H1 (cell line): ENCODE measurements around the gene ELMO1. TPM values are rescaled to one million over a fixed set of nuclear protein-coding genes. Genes with fewer than 3 reads are reported as not detected.

Experiments used
- CTCF ChIA-PET: fragments of 300-600 bp; sonication (Branson Sonifier 250); formaldehyde crosslinking; loops from one replicate; lab custom pipeline; 2021; ENCODE audit not compliant: partially characterized antibody; lab: Charles Lee
- POLR2A ChIA-PET: fragments of 300-600 bp; sonication (Branson Sonifier 250); formaldehyde crosslinking; loops from one replicate; lab custom pipeline; 2021; ENCODE audit warnings: inconsistent platforms; ENCODE audit not compliant: partially characterized antibody; lab: Charles Lee
- DNase-seq, 2 experiments: peaks; one replicate each; pipeline versions ENCODE4 v3.0.0 to v3.0.0-alpha.2; 2010 to 2022; ENCODE audit warnings: low spot score in 2 of 2, low read depth in 1 of 2, mixed read lengths in 1 of 2
- FAIRE-seq: peaks from 2 replicates; lab custom pipeline; 2011; peaks lifted over from hg19 to GRCh38; lab: Jason Lieb, UNC
- H2AFZ ChIP-seq: 2 replicates; pipeline ENCODE4 v1.8.1; 2012; ENCODE audit warnings: low read length, inconsistent platforms
- H2AK5ac ChIP-seq: 2 replicates; pipeline ENCODE4 v1.6.1; 2013; ENCODE audit warnings: low read depth, low read length
- H2BK120ac ChIP-seq: replicated peaks from 2 replicates; pipeline ENCODE3; 2013; ENCODE audit warnings: low read depth, low read length, inconsistent platforms
- H2BK12ac ChIP-seq: 2 replicates; pipeline ENCODE4 v1.6.1; 2013; ENCODE audit warnings: low read depth, low read length
- H2BK15ac ChIP-seq: 2 replicates; pipeline ENCODE4 v1.6.1; 2013; ENCODE audit warnings: low read length
- H2BK20ac ChIP-seq: 2 replicates; pipeline ENCODE4 v1.6.1; 2013; ENCODE audit warnings: low read length
- H2BK5ac ChIP-seq: 2 replicates; pipeline ENCODE4 v1.6.1; 2013; ENCODE audit warnings: low read depth, low read length
- H3K14ac ChIP-seq: 2 replicates; pipeline ENCODE4 v1.6.1; 2013; ENCODE audit warnings: inconsistent platforms; ENCODE audit not compliant: insufficient read length
- H3K18ac ChIP-seq: 2 replicates; pipeline ENCODE4 v1.6.1; 2013; ENCODE audit warnings: low read length; ENCODE audit errors: extremely low read depth
- H3K23ac ChIP-seq: 2 replicates; pipeline ENCODE4 v1.6.1; 2013; ENCODE audit warnings: inconsistent platforms; ENCODE audit not compliant: insufficient read length
- H3K23me2 ChIP-seq: 2 replicates; pipeline ENCODE4 v1.6.1; 2013; ENCODE audit warnings: low read depth, low read length
- H3K27ac ChIP-seq: 2 replicates; pipeline ENCODE4 v1.6.1; 2011; ENCODE audit warnings: low read depth, low read length, inconsistent platforms
- H3K27me3 ChIP-seq, 4 experiments: replicated peaks in 1 of 4; 1 replicate in 1 of 4; 2 replicates in 3 of 4; pipeline versions ENCODE4 v1.6.1 to v1.8.1; 2011 to 2013; ENCODE audit warnings: low read length in 3 of 4, mild to moderate bottlenecking in 3 of 4, inconsistent platforms in 2 of 4, mixed read lengths in 2 of 4, moderate library complexity in 1 of 4; ENCODE audit not compliant: control insufficient read depth in 3 of 4, insufficient read depth in 3 of 4; ENCODE audit errors: extremely low read depth in 1 of 4
- H3K36me3 ChIP-seq, 4 experiments: 2 replicates each; pipeline versions ENCODE4 v1.6.1 to v1.8.1; 2011 to 2013; ENCODE audit warnings: mild to moderate bottlenecking in 4 of 4, low read length in 3 of 4, moderate library complexity in 2 of 4, control low read depth in 1 of 4, inconsistent platforms in 1 of 4; ENCODE audit not compliant: insufficient read depth in 4 of 4, control insufficient read depth in 2 of 4
- H3K4ac ChIP-seq: replicated peaks from 2 replicates; pipeline ENCODE3; 2013; ENCODE audit warnings: low read length, low read depth, mixed read lengths, inconsistent platforms; ENCODE audit not compliant: insufficient read length
- H3K4me1 ChIP-seq, 4 experiments: replicated peaks in 1 of 4; 1 replicate in 1 of 4; 2 replicates in 3 of 4; pipeline versions ENCODE4 v1.6.1 to v1.8.1; 2011 to 2013; ENCODE audit warnings: low read length in 3 of 4, inconsistent platforms in 2 of 4, mixed read lengths in 1 of 4; ENCODE audit not compliant: insufficient read depth in 4 of 4, control insufficient read depth in 3 of 4
- H3K4me2 ChIP-seq, 2 experiments: 2 replicates each; pipeline versions ENCODE4 v1.6.1 to v1.8.1; 2011 to 2013; ENCODE audit warnings: low read depth in 2 of 2, low read length in 2 of 2, control low read depth in 1 of 2, inconsistent platforms in 1 of 2, mild to moderate bottlenecking in 1 of 2; ENCODE audit not compliant: insufficient read depth in 1 of 2
- H3K4me3 ChIP-seq, 4 experiments: fragments of 200-600, 300-600 bp in 1 of 4; sonication (generic), shearing (Covaris generic), sonication (Bioruptor Twin) in 1 of 4; 2 replicates each; pipeline versions ENCODE4 v1.5.1 to v1.8.1; 2011 to 2016; ENCODE audit warnings: low read length in 4 of 4, low read depth in 3 of 4, control low read depth in 2 of 4, inconsistent platforms in 2 of 4, mild to moderate bottlenecking in 2 of 4, mixed read lengths in 1 of 4, moderate library complexity in 1 of 4; ENCODE audit not compliant: insufficient read depth in 2 of 4; ENCODE audit errors: extremely low read depth in 1 of 4
- H3K56ac ChIP-seq: replicated peaks from 2 replicates; pipeline ENCODE3; 2013; ENCODE audit warnings: low read depth, mild to moderate bottlenecking, mixed read lengths, low read length, inconsistent platforms; ENCODE audit not compliant: insufficient read length
- H3K79me1 ChIP-seq: 2 replicates; pipeline ENCODE4 v1.6.1; 2013; ENCODE audit warnings: low read depth, low read length, control low read depth
- H3K79me2 ChIP-seq, 2 experiments: 2 replicates each; pipeline versions ENCODE4 v1.6.1 to v1.8.1; 2012 to 2013; ENCODE audit warnings: low read length in 2 of 2, mild to moderate bottlenecking in 2 of 2, inconsistent platforms in 1 of 2; ENCODE audit not compliant: insufficient read depth in 2 of 2, control insufficient read depth in 1 of 2
- H3K9ac ChIP-seq, 4 experiments: replicated peaks in 1 of 4; 1 replicate in 1 of 4; 2 replicates in 3 of 4; pipeline versions ENCODE4 v1.6.1 to v1.8.1; 2011 to 2013; ENCODE audit warnings: low read depth in 3 of 4, low read length in 3 of 4, control low read depth in 2 of 4, mild to moderate bottlenecking in 2 of 4, moderate library complexity in 2 of 4, inconsistent platforms in 1 of 4; ENCODE audit errors: extremely low read depth in 1 of 4
- H3K9me3 ChIP-seq, 2 experiments: 2 replicates each; pipeline versions ENCODE4 v1.6.1 to v1.8.1; 2012 to 2013; ENCODE audit warnings: mild to moderate bottlenecking in 2 of 2, moderate library complexity in 2 of 2, control low read depth in 1 of 2, inconsistent platforms in 1 of 2, low read depth in 1 of 2, low read length in 1 of 2, mixed read lengths in 1 of 2; ENCODE audit not compliant: insufficient read depth in 2 of 2
- H4K20me1 ChIP-seq, 2 experiments: replicated peaks in 1 of 2; 2 replicates each; pipeline versions ENCODE3 to v1.8.1; 2011 to 2013; ENCODE audit warnings: inconsistent platforms in 2 of 2, low read length in 2 of 2, mild to moderate bottlenecking in 1 of 2; ENCODE audit not compliant: insufficient read depth in 2 of 2, control insufficient read depth in 1 of 2
- H4K5ac ChIP-seq: 2 replicates; pipeline ENCODE4 v1.6.1; 2013; ENCODE audit warnings: low read length, low read depth, mixed read lengths, inconsistent platforms; ENCODE audit not compliant: insufficient read length
- H4K8ac ChIP-seq: 2 replicates; pipeline ENCODE4 v1.8.0; 2013; ENCODE audit warnings: mild to moderate bottlenecking, moderate library complexity, low read length, inconsistent platforms; ENCODE audit not compliant: insufficient read depth; ENCODE audit errors: extremely low read depth
- H4K91ac ChIP-seq: replicated peaks from 2 replicates; pipeline ENCODE3; 2013; ENCODE audit warnings: low read length, mixed read lengths, inconsistent platforms; ENCODE audit not compliant: insufficient read length
- BACH1 ChIP-seq: IDR thresholded peaks from 2 replicates; pipeline ENCODE4 v1.6.1; 2012; ENCODE audit warnings: low read length, improper control_type of control experiment
- BRCA1 ChIP-seq: IDR thresholded peaks from 2 replicates; pipeline ENCODE4 v1.6.1; 2012; ENCODE audit warnings: low read depth, low read length, improper control_type of control experiment
- CBX5 ChIP-seq: fragments of 300-800, 300-1000 bp; sonication (generic); IDR thresholded peaks from 2 replicates; pipeline ENCODE4 v1.7.1; 2016; ENCODE audit warnings: antibody characterized with exemption, low read length, low read depth
- CHD1 ChIP-seq: IDR thresholded peaks from 2 replicates; pipeline ENCODE4 v1.6.1; 2012; ENCODE audit warnings: low read depth, low read length, improper control_type of control experiment
- HDAC6 ChIP-seq: IDR thresholded peaks from one replicate; pipeline ENCODE4 v1.7.1; 2012; ENCODE audit warnings: low read depth, mild to moderate bottlenecking, inconsistent platforms, low read length, moderate library complexity
- KDM1A ChIP-seq: fragments of 200-600, 300-600 bp; sonication (generic); IDR thresholded peaks from 2 replicates; pipeline ENCODE4 v1.7.1; 2016; ENCODE audit warnings: mild to moderate bottlenecking, low read length, borderline replicate concordance
- MAFK ChIP-seq: IDR thresholded peaks from 2 replicates; pipeline ENCODE4 v1.6.1; 2012; ENCODE audit warnings: low read depth, mild to moderate bottlenecking, improper control_type of control experiment, low read length
- SAP30 ChIP-seq: fragments of 300-600 bp; sonication (generic); IDR thresholded peaks from 2 replicates; pipeline ENCODE4 v1.7.1; 2012; ENCODE audit warnings: low read length, moderate library complexity, mild to moderate bottlenecking, inconsistent platforms; ENCODE audit not compliant: insufficient read depth, insufficient replicate concordance
- SP1 ChIP-seq: IDR thresholded peaks from 2 replicates; pipeline ENCODE4 v1.6.1; 2011; ENCODE audit warnings: low read depth, low read length
- SP4 ChIP-seq: IDR thresholded peaks from 2 replicates; pipeline ENCODE4 v1.6.1; 2012; ENCODE audit warnings: low read length, inconsistent platforms
- SUZ12 ChIP-seq: fragments of 200-600 bp; sonication (generic); IDR thresholded peaks from 2 replicates; pipeline ENCODE4 v1.6.1; 2012; ENCODE audit warnings: mild to moderate bottlenecking, inconsistent platforms, low read length, moderate library complexity, mixed read lengths
- TAF1 ChIP-seq: IDR thresholded peaks from 2 replicates; pipeline ENCODE4 v1.6.1; 2011; ENCODE audit warnings: mild to moderate bottlenecking, low read depth, low read length
- ZNF274 ChIP-seq: IDR thresholded peaks from 2 replicates; pipeline ENCODE4 v1.7.0; 2012; ENCODE audit warnings: low read length, borderline replicate concordance; ENCODE audit errors: extremely low read depth
- WGBS, 2 experiments: shearing (Covaris generic) in 1 of 2; methylation state at CpG; one replicate each; pipeline versions ENCODE4 v1.1.6 to v1.1.7; 2013 to 2015; ENCODE audit warnings: low lambda C conversion rate in 2 of 2, mixed read lengths in 2 of 2, inconsistent platforms in 1 of 2, low coverage in 1 of 2, missing lambda C conversion rate in 1 of 2; ENCODE audit not compliant: insufficient replicate concordance in 2 of 2, insufficient coverage in 1 of 2, insufficient read length in 1 of 2; ENCODE audit errors: extremely low coverage in 1 of 2, missing lambda C conversion rate in 1 of 2; 5-methylcytosine and 5-hydroxymethylcytosine counted together
- polyA plus RNA-seq, 7 experiments: library from polyadenylated mRNA; depleted of rRNA in 3 of 7; stranded (reverse) in 5 of 7; unstranded in 2 of 7; fragments of >200 nt in 5 of 7; fragments of 200-250 nt in 2 of 7; gene quantifications; 1 replicate in 5 of 7; 2 replicates in 1 of 7; 4 replicates in 1 of 7; pipeline versions ENCODE4 v1.2.1 to v1.2.3, GENCODE V29; 2011 to 2013; ENCODE audit warnings: missing spikeins in 2 of 7, mixed read lengths in 2 of 7
- total RNA-seq: library from RNA; stranded (reverse); fragmentation: NEBNext Ultra II Directional; extraction: Animal tissue kit (Norgen Biotek cat#: 25700); gene quantifications from 2 replicates; pipeline ENCODE4 v1.2.1, GENCODE V29; 2021
- TF ChIP-seq, protein P1 (sequence below): IDR thresholded peaks from 2 replicates; pipeline ENCODE4 v1.6.1; 2012; ENCODE audit warnings: inconsistent platforms
- TF ChIP-seq, protein P2 (sequence below): IDR thresholded peaks from 2 replicates; pipeline ENCODE4 v1.6.1; 2011; ENCODE audit warnings: low read length, improper control_type of control experiment

Gene ELMO1
- total and polyA plus RNA-seq, 2 of the 8 experiments (the other 6 are each of a cell fraction or from before 2014, with no cell fraction given), result 18.4 to 21.0 TPM

GRCh38 chr7:37062560-37062859 is 386.2 kb downstream of the ELMO1 start:
- Histone ChIP-seq H3K9me3 (no peaks in the 10 kb centered on the region), H3K27me3 (no peaks in the 10 kb centered on the region), H4K20me1 (no peaks in the 10 kb centered on the region), H3K4me2 (no peak overlapping the region), H2BK12ac (no peak overlapping the region), H2AFZ (no peak overlapping the region), H3K14ac (no peak overlapping the region), H3K27ac (no peak overlapping the region), H2AK5ac (no peak overlapping the region), H4K91ac (no peak overlapping the region), H3K56ac (no peak overlapping the region), H3K4ac (no peak overlapping the region), H3K4me1 (no peaks in the 10 kb centered on the region), H2BK20ac (no peak overlapping the region), H3K23ac (no peak overlapping the region), H3K4me3 (no peak overlapping the region), H3K23me2 (no peaks in the 10 kb centered on the region), H2BK120ac (no peak overlapping the region), H3K79me1 (no peaks in the 10 kb centered on the region), H4K8ac (no peak overlapping the region), H2BK5ac (no peak overlapping the region), H3K79me2 (no peaks in the 10 kb centered on the region), H3K9ac (no peak overlapping the region), H2BK15ac (no peak overlapping the region), H3K36me3 (no peaks in the 10 kb centered on the region), H3K18ac (no peak overlapping the region), H4K5ac (no peak overlapping the region)
- no peak for FAIRE-seq
- DNase-seq, result no peak
- ChIA-PET CTCF (interaction anchor here (0.9 to 1.7 kb wide), 5 partner anchors 10 to 588 kb away, joined by 3 to 4 read pairs (median 3); no protein-coding TSS in a partner anchor), POLR2A (interaction anchor here (2.1 kb wide), 1 partner anchor 9 kb away, joined by 5 read pairs; no protein-coding TSS in a partner anchor)
- 91% methylated on average over 3 of the region's 3 CpGs; no CpG with 5 or more reads in 1 of the 2 experiments for WGBS, 2 experiments
- no peak for TF ChIP-seq SAP30
- TF ChIP-seq CBX5, result no peak
- TF ChIP-seq ZNF274, result no peak
- TF ChIP-seq SP4, result no peak
- TF ChIP-seq MAFK, result no peak
- no peak for TF ChIP-seq BACH1
- TF ChIP-seq SUZ12, result no peak
- TF ChIP-seq KDM1A, result no peak
- TF ChIP-seq TAF1, result no peak
- TF ChIP-seq SP1, result no peak
- TF ChIP-seq, protein P1, sequence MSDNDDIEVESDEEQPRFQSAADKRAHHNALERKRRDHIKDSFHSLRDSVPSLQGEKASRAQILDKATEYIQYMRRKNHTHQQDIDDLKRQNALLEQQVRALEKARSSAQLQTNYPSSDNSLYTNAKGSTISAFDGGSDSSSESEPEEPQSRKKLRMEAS, result no peak
- TF ChIP-seq CHD1, result no peak
- no peak for TF ChIP-seq BRCA1
- no peak for TF ChIP-seq HDAC6
- TF ChIP-seq, protein P2, sequence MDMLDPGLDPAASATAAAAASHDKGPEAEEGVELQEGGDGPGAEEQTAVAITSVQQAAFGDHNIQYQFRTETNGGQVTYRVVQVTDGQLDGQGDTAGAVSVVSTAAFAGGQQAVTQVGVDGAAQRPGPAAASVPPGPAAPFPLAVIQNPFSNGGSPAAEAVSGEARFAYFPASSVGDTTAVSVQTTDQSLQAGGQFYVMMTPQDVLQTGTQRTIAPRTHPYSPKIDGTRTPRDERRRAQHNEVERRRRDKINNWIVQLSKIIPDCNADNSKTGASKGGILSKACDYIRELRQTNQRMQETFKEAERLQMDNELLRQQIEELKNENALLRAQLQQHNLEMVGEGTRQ, result no peak
